Measurements from ENCODE around the gene IFT122.

The IFT122 gene

DNA sequence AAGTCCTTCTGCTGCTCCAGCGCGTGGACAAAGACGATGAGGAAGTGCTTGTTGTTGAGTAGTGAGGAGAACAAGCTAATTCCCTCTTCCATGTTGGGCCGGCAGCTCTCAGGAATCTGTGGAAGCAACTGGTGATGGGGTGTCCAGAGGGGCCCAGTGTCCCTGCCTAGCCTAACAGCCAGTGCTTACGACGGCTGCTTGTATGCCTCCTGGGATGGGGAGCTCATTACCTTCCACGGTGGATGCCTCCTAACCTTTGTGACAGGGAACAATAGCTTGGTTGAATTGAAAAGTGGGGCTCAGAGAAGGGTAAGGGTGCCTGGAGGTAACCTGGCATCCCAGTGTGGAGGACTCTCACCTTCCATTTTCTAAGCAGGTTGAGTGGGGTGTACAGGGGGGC is 125.9 kb downstream of the IFT122 start:
- H3K4me3 ChIP-seq (ENCODE audit: low read length in 2 of 2): no peak overlapping the region
- H3K9me3 ChIP-seq (ENCODE audit: control insufficient read depth in 2 of 2, low read length in 2 of 2): no peaks in the 10 kb centered on the region
- H3K36me3 ChIP-seq (ENCODE audit: control insufficient read depth in 2 of 2, insufficient read depth in 2 of 2, low read length in 2 of 2): peaks cover 0 to 3% of the 10 kb centered on the region in 2 donors
- no peak overlapping the region for H3K9ac ChIP-seq (ENCODE audit: low read length in 2 of 2)
- H3K4me1 ChIP-seq (ENCODE audit: control insufficient read depth, insufficient read depth, low read length): peaks cover 39% of the 10 kb centered on the region
- no peaks in the 10 kb centered on the region for H3K27me3 ChIP-seq (ENCODE audit: control insufficient read depth in 1 of 2, insufficient read depth in 2 of 2, low read length in 2 of 2)
- no peak overlapping the region for H3K27ac ChIP-seq (ENCODE audit: low read length)

DNA sequence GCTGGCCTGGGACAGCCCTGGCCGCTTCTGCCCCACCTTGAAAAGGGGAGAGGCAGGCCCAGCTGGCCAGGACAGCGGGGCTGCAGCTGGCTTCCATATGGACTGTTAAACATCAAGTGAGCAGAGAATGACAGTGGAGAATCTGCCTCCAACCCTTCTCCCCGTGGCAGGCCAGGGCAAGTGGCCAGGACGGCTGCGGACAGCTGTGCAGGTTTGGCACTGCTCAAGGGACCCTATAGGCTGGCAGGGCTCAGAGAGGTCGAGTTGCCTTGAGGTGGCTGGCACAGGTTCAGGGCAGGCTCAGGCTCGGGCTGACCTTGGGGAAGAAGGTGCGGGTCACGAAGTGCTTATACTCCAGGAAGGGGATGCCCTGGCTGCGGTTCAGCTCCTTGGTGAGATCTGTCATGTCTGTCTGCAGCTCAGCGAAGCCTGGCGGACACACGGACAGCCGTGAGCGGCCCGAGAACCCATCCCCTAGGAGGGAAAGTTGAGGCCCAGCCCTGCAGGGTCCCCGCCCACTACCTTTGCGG is 127.2 kb downstream of the IFT122 start:
- Histone ChIP-seq H3K27ac (ENCODE audit: low read length) (no peak overlapping the region), H3K4me1 (ENCODE audit: control insufficient read depth, insufficient read depth, low read length) (peaks cover 28% of the 10 kb centered on the region), H3K36me3 (ENCODE audit: control insufficient read depth in 2 of 2, insufficient read depth in 2 of 2, low read length in 2 of 2) (peaks cover 0 to 4% of the 10 kb centered on the region in 2 donors)

DNA sequence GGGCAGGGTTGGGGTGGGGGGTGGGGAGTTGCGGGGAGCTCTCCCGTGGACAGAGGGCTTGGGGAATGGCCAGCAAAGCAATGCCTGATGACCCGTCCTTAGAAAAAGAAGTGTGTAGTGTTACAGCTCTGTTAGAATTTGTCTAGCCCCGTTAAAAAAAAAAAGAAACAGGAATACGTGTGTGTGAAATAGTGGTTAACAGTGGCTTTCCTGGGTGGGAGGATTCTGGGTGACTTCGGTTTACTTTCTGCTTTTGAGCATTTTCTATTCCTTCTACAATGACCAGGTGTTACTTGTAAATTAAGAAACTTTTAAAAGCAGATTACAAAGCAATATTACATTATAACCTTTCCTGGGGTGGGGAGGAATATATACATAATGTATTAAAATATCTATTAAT is 127.9 kb downstream of the IFT122 start:
- no peak overlapping the region for H3K9ac ChIP-seq (ENCODE audit: low read length in 2 of 2)
- no peaks in the 10 kb centered on the region for H3K27me3 ChIP-seq (ENCODE audit: control insufficient read depth in 1 of 2, insufficient read depth in 2 of 2, low read length in 2 of 2)
- peaks cover 0 to 4% of the 10 kb centered on the region in 2 donors for H3K36me3 ChIP-seq (ENCODE audit: control insufficient read depth in 2 of 2, insufficient read depth in 2 of 2, low read length in 2 of 2)
- H3K27ac ChIP-seq (ENCODE audit: low read length): no peak overlapping the region
- H3K9me3 ChIP-seq (ENCODE audit: control insufficient read depth in 2 of 2, low read length in 2 of 2): no peaks in the 10 kb centered on the region
- H3K4me3 ChIP-seq (ENCODE audit: low read length in 2 of 2): no peak overlapping the region
- peaks cover 26% of the 10 kb centered on the region for H3K4me1 ChIP-seq (ENCODE audit: control insufficient read depth, insufficient read depth, low read length)

More for the DNA sequence above, 127.2 kb downstream of the IFT122 start:
- Histone ChIP-seq H3K9me3 (ENCODE audit: control insufficient read depth in 2 of 2, low read length in 2 of 2) (no peaks in the 10 kb centered on the region), H3K9ac (ENCODE audit: low read length in 2 of 2) (no peak overlapping the region), H3K27me3 (ENCODE audit: control insufficient read depth in 1 of 2, insufficient read depth in 2 of 2, low read length in 2 of 2) (no peaks in the 10 kb centered on the region), H3K4me3 (ENCODE audit: low read length in 2 of 2) (no peak overlapping the region)

DNA sequence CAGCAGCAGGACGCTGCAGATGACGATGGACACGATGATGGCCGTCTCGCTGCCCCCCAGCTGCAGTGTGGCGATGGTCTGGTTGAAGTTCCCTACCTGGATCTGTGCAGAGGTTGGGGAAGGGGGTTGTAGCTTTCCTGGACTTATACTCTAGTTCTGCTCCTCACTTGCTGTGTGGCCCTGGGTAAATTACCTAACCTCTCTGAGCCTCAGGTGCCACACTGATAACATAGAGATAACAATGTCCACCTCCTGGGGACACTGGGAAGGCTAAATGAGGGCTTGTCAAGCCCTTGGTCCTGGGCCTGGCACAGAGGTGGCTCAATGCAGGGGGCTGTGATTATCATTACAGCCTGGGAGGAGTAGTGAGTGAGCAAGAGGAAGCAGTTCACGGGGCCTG is 129.8 kb downstream of the IFT122 start:
- peaks cover 16% of the 10 kb centered on the region for H3K4me1 ChIP-seq (ENCODE audit: control insufficient read depth, insufficient read depth, low read length)
- H3K9me3 ChIP-seq (ENCODE audit: control insufficient read depth in 2 of 2, low read length in 2 of 2): no peaks in the 10 kb centered on the region
- no peak overlapping the region for H3K27ac ChIP-seq (ENCODE audit: low read length)
- H3K36me3 ChIP-seq (ENCODE audit: control insufficient read depth in 2 of 2, insufficient read depth in 2 of 2, low read length in 2 of 2): peaks cover 0 to 8% of the 10 kb centered on the region in 2 donors
- H3K27me3 ChIP-seq (ENCODE audit: control insufficient read depth in 1 of 2, insufficient read depth in 2 of 2, low read length in 2 of 2): no peaks in the 10 kb centered on the region
- no peak overlapping the region for H3K9ac ChIP-seq (ENCODE audit: low read length in 2 of 2)
- no peak overlapping the region for H3K4me3 ChIP-seq (ENCODE audit: low read length in 2 of 2)

Measured in stomach smooth muscle (tissue), 2 donors.